ENCODE measurements around the gene SVEP1.

SVEP1 gene

GRCh38 chr9:110319781-110320492, 259.6 kb downstream of the SVEP1 start:
- DNase-seq (ENCODE audit: low read depth): no peak

GRCh38 chr9:110317911-110318310, 261.6 kb downstream of the SVEP1 start:
- no peak for DNase-seq (ENCODE audit: low read depth)

DNA sequence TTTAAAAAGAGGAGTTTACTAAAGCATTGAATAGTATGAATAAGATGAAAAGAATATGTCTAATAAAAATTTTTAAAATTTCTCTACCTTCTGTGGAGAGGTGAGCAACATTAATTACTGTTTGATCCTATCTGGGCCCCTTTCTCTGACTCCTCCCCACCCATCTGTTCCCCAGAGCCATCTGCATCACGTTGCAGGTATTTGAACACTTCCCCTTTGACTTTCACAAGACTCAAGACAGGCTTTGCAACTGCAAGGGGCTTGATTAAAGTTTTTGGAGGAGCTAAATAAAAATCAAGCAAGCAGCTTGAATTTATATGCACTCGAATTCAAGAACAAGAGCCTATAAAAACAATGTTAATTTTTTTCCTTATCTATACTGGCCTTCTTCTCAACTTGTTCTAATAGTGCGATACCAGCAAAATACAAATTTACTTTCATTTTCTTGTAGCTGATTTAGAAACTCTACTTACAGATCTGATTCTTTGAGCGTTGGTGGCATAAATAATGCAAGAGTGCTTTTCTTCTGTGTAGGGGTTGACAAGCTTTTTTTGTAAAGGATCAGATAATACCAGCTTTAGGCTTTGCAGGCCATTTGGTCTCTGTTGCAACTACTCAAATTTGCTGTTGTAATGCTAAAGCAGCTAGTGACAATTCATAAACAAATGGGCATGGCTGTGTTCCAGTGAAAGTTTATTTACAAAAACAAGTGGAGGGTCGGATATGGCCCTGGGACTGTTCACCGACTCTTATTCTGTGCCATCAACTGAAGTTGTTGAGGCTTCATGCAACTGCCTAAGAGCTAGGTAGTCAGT, 263.1 kb downstream of the SVEP1 start:
- DNase-seq (ENCODE audit: low read depth): no peak

Measured in T follicular helper cell (primary cell).